Activated T-helper 1 cell treated with anti-CD3 and anti-CD28 coated beads, Interleukin-12 subunit alpha, Interleukin-12 subunit beta, Interleukin-2, Interleukin-4 antibody, amounts not matched to agents 30 ng/mL and 10 ng/mL and 1 ng/mL, durations not matched to agents 14 hours and 24 hours and 36 hours (primary cell): ENCODE data around the gene TTC27. TPM values are rescaled to one million over a fixed set of nuclear protein-coding genes. Genes with fewer than 3 reads are reported as not detected.

Experiments used
- DNase-seq: peaks from one replicate; pipeline ENCODE4 v3.0.0; 2021; ENCODE audit warnings: low spot score
- H3K27ac Mint-ChIP-seq: one replicate; pipeline ENCODE4 v1.8.0; 2021; ENCODE audit warnings: mild to moderate bottlenecking, mixed read lengths
- H3K27me3 Mint-ChIP-seq: one replicate; pipeline ENCODE4 v1.8.0; 2022; ENCODE audit warnings: mild to moderate bottlenecking, moderate library complexity, mixed read lengths; ENCODE audit not compliant: insufficient read depth
- H3K36me3 Mint-ChIP-seq: one replicate; pipeline ENCODE4 v1.8.0; 2021; ENCODE audit warnings: low read depth, mixed read lengths
- H3K4me1 Mint-ChIP-seq: one replicate; pipeline ENCODE4 v1.8.0; 2021; ENCODE audit warnings: low read depth, mixed read lengths
- H3K4me3 Mint-ChIP-seq: one replicate; pipeline ENCODE4 v1.8.0; 2021; ENCODE audit warnings: mild to moderate bottlenecking, moderate library complexity, mixed read lengths
- H3K9me3 Mint-ChIP-seq: one replicate; pipeline ENCODE4 v1.8.0; 2021; ENCODE audit warnings: mixed read lengths
- intact Hi-C: fragments of 100-400 bp; cut with micrococcal nuclease; formaldehyde crosslinking; loops from one replicate; pipeline ENCODE4 v1.15.1; 2024
- total RNA-seq: library from RNA; stranded (reverse); gene quantifications from 2 replicates; pipeline ENCODE4 v1.2.3, GENCODE V29; 2022

TTC27 gene
- total RNA-seq, 1 donor from 2014 or later: 41.3 TPM

DNA sequence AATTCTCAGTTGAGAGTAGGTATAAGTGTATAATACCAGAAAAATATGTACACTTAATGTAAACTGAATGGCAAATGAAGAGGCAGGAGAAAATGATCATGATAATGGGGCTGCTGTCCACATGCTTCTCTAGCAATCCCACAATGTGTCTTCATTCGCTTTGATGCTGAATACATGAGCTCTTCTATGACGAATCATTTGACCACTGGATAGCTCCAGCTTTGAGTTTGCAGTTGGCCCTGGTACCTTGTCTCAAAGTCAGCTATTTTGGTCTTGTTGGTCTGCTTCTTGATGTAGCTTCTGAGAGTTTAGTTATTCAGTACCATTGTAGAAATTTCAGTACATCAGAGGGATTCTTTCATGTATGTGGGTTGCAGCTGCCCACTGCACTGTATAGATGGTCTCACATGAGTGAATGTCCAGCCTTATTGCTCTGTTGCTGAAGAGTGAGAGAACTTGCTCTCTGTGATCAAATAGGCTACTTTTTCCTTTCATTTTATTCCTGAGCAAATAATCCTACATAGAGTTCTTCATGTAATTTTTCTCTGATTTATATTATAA, 105.1 kb downstream of the TTC27 start:
- no peak overlapping the region for H3K27ac Mint-ChIP-seq
- no peak overlapping the region for H3K4me3 Mint-ChIP-seq
- no peaks in the 10 kb centered on the region for H3K9me3 Mint-ChIP-seq
- intact Hi-C loops: no loop called here
- DNase-seq: no peak
- H3K27me3 Mint-ChIP-seq: no peaks in the 10 kb centered on the region
- no peaks in the 10 kb centered on the region for H3K4me1 Mint-ChIP-seq
- peaks cover 11% of the 10 kb centered on the region for H3K36me3 Mint-ChIP-seq

DNA sequence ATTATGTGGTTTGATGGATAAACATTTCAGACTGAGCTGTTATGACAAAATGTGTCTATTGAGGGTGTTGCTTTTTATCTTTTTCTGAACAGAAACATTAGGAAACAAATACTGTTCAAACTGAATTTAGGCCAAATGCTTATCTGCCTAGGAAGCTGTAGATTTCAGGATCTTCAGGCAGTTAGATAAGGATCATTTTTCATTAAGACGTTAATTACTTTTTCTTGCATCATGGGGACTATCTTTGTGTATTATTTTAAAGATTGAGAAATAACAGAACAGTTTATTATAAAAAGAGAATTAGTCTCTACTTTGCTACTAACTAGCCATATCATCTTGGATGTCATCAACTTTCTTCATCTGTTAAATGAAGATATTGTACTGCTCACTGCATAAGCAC, 107.5 kb downstream of the TTC27 start:
- Mint-ChIP-seq H3K4me3 (no peak overlapping the region), H3K27me3 (no peaks in the 10 kb centered on the region), H3K4me1 (no peaks in the 10 kb centered on the region), H3K27ac (no peak overlapping the region), H3K9me3 (no peaks in the 10 kb centered on the region), H3K36me3 (peaks cover 9% of the 10 kb centered on the region)
- intact Hi-C loops: no loop called here
- no peak for DNase-seq

DNA sequence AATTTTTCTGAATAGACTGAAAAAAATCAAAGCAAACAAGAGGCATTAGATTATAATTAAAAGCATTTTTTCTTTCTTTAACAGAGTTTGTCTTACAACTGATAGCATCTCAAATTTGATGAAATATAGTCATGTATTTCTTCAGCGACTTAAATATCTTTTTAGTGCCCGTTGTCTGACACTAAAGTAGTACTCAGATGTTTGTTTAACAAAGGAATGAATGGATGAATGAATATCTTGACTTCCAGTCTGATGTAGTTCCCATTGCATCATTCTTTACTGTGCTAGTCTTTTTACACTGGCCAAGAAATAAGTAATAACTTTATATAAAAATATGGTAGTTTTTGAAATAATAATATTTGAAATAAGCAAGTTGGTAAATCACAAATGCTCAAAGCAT, 111.1 kb downstream of the TTC27 start:
- Mint-ChIP-seq H3K9me3 (no peaks in the 10 kb centered on the region), H3K4me3 (no peak overlapping the region), H3K27ac (no peak overlapping the region), H3K27me3 (no peaks in the 10 kb centered on the region), H3K4me1 (no peaks in the 10 kb centered on the region), H3K36me3 (peaks cover 16% of the 10 kb centered on the region)
- DNase-seq: no peak
- intact Hi-C loops: no loop called here

DNA sequence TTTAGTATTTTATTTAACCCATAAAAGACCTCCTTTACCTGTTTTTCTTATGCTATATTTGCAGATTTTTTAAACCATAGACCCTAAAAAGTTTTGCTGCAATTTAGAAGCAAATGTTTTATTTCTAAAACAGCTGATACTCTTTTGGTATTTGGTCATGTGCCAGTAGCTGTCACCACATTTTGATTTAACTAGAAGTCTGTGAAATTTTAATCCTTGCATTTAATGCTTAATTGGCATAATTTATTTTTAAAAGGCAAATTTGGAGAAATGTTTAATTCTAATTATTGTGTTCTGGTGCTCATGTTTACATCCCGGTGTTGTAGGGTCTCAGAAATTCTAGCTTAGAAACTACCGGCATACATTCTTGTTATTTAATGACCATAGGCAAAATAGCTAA, 111.8 kb downstream of the TTC27 start:
- Mint-ChIP-seq H3K36me3 (peaks cover 14% of the 10 kb centered on the region), H3K27ac (no peak overlapping the region), H3K4me3 (no peak overlapping the region), H3K4me1 (no peaks in the 10 kb centered on the region), H3K27me3 (no peaks in the 10 kb centered on the region), H3K9me3 (no peaks in the 10 kb centered on the region)
- intact Hi-C loops: no loop called here
- no peak for DNase-seq

DNA sequence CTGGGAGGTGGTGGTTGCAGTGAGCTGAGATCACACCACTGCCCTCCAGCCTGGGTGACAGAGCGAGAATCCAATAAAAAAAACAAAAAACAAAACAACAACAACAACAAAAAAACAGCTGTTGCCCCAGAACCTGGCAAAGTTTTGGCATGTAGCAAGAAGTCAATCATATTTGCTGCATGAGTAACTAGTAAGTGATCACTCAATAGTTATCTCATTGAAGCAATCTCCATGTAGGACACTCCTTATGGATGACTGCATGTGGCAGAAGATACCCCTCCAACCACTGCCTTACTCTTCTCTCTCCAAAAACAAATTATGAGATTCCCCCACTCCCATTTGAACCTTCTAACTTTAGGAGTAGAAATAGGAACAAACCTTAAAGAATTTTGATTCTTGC, 113.7 kb downstream of the TTC27 start:
- no peak for DNase-seq
- Mint-ChIP-seq H3K27me3 (no peaks in the 10 kb centered on the region), H3K4me1 (peaks cover 6% of the 10 kb centered on the region), H3K9me3 (no peaks in the 10 kb centered on the region), H3K36me3 (peaks cover 18% of the 10 kb centered on the region), H3K4me3 (no peak overlapping the region), H3K27ac (no peak overlapping the region)
- intact Hi-C loops: no loop called here

DNA sequence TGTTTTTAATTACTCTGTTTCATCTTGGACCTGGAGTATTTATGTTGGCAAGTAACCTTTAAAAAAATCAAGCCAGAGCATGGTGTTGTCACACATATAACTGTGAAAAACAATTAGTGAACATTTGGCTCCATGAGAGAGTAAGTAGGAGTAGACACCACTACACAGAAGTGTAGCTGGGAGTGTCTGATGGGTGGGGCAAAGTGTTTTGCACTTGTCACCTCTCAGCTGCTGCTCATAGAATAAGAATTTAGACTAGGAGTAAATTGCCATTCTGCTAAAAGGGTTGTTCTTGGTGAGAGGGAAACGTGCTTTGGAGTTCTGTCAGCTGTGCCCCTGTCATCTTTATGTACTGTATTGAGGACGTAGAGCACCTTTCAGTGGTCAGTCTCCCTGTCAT, 114.5 kb downstream of the TTC27 start:
- H3K4me3 Mint-ChIP-seq: no peak overlapping the region
- intact Hi-C loops: no loop called here
- H3K9me3 Mint-ChIP-seq: no peaks in the 10 kb centered on the region
- peaks cover 6% of the 10 kb centered on the region for H3K4me1 Mint-ChIP-seq
- DNase-seq: no peak
- peaks cover 16% of the 10 kb centered on the region for H3K36me3 Mint-ChIP-seq
- H3K27me3 Mint-ChIP-seq: no peaks in the 10 kb centered on the region
- H3K27ac Mint-ChIP-seq: no peak overlapping the region

DNA sequence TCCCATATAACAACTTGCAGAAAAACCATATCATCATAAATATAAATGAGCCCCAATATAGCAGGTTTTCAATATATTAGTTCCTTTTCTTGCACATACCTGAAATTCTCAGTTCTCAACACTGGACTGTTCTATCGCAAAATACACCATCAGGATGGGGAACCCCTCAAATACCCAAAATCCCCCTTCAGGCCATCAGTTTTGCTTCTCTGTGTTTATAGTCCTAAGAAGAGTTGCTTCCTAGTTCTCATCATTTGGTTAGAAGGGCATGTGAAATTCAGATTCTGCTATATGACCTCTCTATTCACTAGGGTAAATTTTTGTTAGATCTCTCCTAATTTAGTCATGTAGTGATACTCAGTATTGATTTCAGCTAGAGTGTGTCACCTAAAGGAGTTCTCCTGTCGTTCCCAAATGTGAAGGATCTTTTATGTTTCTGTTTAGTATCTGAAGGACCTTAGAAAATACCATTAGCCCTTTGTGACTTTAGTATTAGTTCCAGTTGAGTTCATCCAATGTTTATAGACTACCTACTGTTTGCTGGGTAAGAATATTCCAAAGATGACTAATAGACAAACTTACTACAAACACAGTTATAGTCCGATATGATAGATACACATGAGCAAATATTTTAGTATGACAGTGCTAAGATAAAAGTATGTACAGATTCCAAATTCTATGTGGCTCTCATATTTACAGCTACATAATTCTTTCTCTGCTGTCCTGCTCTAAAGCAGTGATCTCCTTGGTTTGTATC, 115.8 kb downstream of the TTC27 start:
- Mint-ChIP-seq H3K27me3 (no peaks in the 10 kb centered on the region), H3K4me1 (peaks cover 6% of the 10 kb centered on the region), H3K9me3 (no peaks in the 10 kb centered on the region), H3K4me3 (no peak overlapping the region), H3K36me3 (peaks cover 18% of the 10 kb centered on the region), H3K27ac (no peak overlapping the region)
- no peak for DNase-seq
- intact Hi-C loops: no loop called here

DNA sequence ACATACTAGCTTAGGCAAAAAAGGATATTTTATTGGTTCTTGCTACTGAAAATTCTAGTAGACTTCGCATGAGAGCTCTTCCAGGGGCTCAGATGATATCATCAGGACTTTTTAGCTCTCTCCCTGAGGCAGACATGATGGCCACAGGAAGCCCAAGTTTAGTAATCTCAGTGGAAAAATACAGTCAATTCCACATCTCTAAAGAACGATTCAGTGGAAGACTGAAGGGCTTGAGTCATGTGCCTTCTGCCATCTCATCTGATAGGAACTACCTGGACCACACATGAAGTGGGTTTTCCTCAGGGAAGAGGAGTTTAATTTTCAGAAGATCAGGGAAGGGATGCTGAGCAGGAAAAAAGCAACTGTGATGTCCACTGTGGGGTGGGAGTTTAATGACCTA, 117.3 kb downstream of the TTC27 start:
- peak overlapping the region; percentile 37 for H3K27ac Mint-ChIP-seq
- no peak for DNase-seq
- intact Hi-C loops: loop anchor here (1.0 kb wide), 1 partner anchor 576 kb away; no protein-coding TSS in a partner anchor
- H3K36me3 Mint-ChIP-seq: peaks cover 29% of the 10 kb centered on the region
- H3K4me1 Mint-ChIP-seq: peaks cover 6% of the 10 kb centered on the region
- H3K4me3 Mint-ChIP-seq: no peak overlapping the region
- H3K27me3 Mint-ChIP-seq: no peaks in the 10 kb centered on the region
- H3K9me3 Mint-ChIP-seq: no peaks in the 10 kb centered on the region

DNA sequence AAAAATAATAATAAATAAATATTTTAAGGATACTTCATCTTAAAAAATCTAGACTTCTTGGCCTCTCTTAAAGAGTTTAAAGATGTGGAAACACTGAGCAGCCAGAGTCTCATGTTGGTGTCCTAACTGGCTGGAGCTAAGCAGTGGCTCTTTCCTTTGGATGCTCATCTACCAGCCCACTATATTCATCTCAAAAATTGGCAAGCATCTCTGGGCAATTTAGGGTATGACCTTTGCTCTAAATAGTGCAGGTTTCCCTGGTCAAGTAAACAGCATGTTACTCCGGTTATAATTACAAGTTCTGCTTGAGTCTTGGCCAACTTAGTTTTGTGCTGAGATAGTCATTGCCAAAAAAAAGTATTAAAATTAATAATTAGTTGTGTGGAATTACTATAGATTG, 117.8 kb downstream of the TTC27 start:
- H3K4me1 Mint-ChIP-seq: peaks cover 6% of the 10 kb centered on the region
- no peak overlapping the region for H3K27ac Mint-ChIP-seq
- no peaks in the 10 kb centered on the region for H3K27me3 Mint-ChIP-seq
- peaks cover 31% of the 10 kb centered on the region for H3K36me3 Mint-ChIP-seq
- no peak for DNase-seq
- no peak overlapping the region for H3K4me3 Mint-ChIP-seq
- H3K9me3 Mint-ChIP-seq: no peaks in the 10 kb centered on the region
- intact Hi-C loops: loop anchor here (1.0 kb wide), 1 partner anchor 576 kb away; no protein-coding TSS in a partner anchor

DNA sequence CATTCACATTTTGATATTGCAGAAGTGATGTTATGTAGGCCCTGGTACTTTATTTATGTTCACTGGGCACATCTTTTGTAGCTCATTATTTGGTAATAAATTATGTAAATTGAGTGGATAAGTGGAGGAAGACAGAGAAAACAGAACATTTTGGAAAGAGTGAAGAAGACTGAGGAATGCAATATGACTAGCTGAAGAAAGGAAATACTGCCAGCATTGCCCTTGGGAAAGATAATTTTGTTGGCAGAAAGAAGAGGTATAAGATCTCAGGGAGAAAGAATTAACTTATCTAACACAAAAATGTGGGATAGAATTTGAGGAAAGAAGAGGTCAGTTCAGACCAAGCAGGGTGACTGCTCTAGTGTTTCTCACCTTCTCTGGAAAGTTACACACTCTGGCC, 118.8 kb downstream of the TTC27 start:
- intact Hi-C loops: no loop called here
- no peak overlapping the region for H3K27ac Mint-ChIP-seq
- H3K36me3 Mint-ChIP-seq: peaks cover 26% of the 10 kb centered on the region
- H3K27me3 Mint-ChIP-seq: no peaks in the 10 kb centered on the region
- H3K4me3 Mint-ChIP-seq: no peak overlapping the region
- DNase-seq: no peak
- no peaks in the 10 kb centered on the region for H3K9me3 Mint-ChIP-seq
- H3K4me1 Mint-ChIP-seq: peaks cover 6% of the 10 kb centered on the region

DNA sequence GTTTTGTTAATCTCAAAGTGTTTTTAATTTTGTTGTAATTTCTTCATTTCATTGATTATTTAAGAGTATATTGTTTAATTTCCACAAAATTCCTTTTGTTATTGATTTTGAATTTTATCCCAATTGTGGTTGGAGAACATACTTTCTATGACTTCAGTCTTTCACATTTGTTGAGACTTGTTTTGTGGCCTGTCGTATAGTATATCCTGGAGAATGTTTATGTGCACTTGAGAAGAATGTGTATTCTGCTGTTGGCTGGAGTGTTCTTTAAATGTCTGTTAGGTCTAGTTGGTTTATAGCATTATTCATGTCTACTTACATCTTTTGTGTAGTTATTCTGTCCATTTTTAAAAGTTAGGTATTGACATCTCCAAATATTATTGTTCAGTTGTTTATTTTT, 120.3 kb downstream of the TTC27 start:
- Mint-ChIP-seq H3K27me3 (no peaks in the 10 kb centered on the region), H3K9me3 (no peaks in the 10 kb centered on the region), H3K27ac (no peak overlapping the region), H3K4me1 (peaks cover 6% of the 10 kb centered on the region), H3K4me3 (no peak overlapping the region), H3K36me3 (peaks cover 27% of the 10 kb centered on the region)
- intact Hi-C loops: no loop called here
- DNase-seq: no peak

DNA sequence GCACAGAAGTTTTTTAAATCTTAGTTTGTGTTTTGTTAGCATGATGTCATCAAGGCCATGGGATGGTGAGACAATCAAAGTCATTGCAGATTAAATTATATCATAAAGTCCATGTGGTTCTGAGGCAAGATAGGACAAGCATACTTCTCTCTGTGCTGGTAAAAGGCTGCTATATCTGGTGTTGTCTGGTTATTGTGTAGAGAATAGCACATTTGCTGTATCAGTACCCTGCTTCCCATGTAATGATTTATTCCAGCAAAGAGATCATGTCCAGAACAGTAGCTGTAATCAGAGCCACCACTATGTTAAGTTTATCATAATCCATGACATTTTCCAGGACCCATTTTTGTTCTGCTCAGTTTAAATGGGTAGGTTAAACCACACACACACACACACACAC, 123.0 kb downstream of the TTC27 start:
- Mint-ChIP-seq H3K4me3 (no peak overlapping the region), H3K9me3 (no peaks in the 10 kb centered on the region), H3K4me1 (peaks cover 4% of the 10 kb centered on the region), H3K27me3 (no peaks in the 10 kb centered on the region), H3K36me3 (peaks cover 23% of the 10 kb centered on the region), H3K27ac (no peak overlapping the region)
- DNase-seq: no peak
- intact Hi-C loops: loop anchor here (10.0 kb wide), 1 partner anchor 844 kb away; the partner anchor contains the start of gene FAM98A

DNA sequence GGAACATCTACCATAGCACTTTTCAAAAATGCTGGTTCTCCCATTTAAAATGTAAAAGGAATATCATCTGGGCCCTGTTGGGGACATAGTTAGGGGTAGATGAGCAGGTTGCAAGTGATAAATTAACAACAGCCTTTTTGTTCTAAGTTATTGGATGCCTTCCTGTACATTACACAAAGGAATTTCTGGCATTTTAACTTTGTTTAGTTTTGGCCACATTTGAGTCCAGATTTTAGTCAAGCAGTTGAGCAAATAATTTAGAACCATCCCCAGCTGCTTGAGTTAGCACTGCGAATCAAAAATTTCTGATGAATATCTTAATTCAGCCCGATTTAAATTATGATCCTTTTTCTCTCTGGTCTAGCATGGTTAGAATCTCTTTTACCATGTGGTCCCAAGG, 124.4 kb downstream of the TTC27 start:
- Mint-ChIP-seq H3K9me3 (no peaks in the 10 kb centered on the region), H3K27me3 (no peaks in the 10 kb centered on the region), H3K4me3 (no peak overlapping the region), H3K27ac (no peak overlapping the region), H3K4me1 (peaks cover 17% of the 10 kb centered on the region), H3K36me3 (peaks cover 20% of the 10 kb centered on the region)
- no peak for DNase-seq
- intact Hi-C loops: loop anchor here (10.0 kb wide), 1 partner anchor 843 kb away; the partner anchor contains the start of gene FAM98A
